Fibroblast of skin of back (primary cell): ENCODE data around the gene XBP1.
A peak's percentile ranks its signal among the peaks of the same experiment; 100 is the strongest.
"Not testable (repeated sequence)": the region's sequence is repeated elsewhere in the genome, so short reads cannot be mapped to it uniquely, and the experiment has no call there.

ENCODE experiments used
- DNase-seq: peaks from one replicate; pipeline ENCODE4 v3.0.0-alpha.2; 2013

Gene XBP1

DNA sequence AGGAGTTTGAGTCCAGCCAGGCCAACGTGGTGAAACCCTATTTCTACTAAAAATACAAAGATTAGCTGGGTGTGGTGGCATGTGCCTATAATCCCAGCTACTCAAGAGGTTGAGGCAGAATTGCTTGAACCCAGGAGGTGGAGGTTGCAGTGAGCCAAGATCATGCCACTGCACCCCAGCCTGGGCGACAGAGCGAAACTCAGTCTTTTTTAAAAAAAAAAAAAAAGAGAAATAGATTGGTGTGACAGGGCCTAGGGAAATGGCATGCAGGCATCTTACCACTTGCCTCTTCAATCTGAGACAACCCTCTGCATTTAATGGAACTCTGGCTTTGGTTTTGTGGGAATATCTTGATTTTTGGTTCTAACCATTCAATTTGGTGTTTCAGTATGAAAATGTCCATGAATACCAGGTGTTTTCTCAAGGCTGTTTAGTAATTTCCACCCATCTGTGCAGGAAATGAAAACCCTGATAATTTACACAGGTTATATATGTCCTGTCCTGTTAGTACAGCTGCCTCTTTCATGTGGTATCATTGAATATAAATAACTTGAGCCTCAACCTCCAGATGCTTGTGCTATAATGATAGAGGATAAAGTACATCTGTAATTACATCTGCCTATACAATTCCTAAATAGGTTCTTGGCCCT is 8.4 kb downstream of the XBP1 start:
- DNase-seq: no peak

DNA sequence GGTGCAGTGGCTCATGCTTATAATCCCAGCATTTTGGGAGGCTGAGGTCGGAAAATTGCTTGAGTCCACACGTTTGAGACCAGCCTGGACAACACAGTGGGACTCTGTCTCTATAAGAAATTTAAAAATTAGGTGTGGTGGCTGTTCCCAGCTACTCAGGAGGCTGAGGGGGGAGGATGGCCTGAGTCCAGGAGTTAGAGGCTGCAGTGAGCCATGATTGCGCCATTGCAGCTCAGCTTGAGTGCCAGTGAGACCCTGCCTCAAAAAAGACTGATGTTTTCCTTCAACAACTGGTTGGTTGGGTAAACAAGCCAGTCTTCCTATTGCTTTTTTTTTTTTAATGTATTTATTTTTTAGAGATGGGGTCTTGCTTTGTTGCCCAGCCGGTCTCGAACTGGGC is 9.2 kb downstream of the XBP1 start:
- no peak for DNase-seq

DNA sequence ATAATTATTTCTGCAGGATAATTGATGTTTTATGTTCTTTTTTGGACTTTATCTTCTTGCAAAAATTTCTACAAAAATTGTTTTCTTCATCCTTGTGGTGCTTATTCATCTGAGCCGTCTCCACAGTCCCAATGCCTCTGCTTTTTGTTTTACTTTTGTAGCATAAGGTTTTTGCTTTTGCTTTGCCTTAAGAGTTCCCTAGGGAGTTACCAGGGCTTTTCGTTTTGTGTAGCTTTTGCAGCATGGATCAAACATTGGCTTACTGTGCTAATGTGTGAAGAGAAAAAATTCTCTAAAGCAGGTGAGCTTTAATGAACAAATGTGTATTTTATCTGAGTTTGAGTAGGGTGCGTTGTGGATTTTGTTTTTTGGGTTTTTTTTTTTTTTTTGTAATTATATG is 11.8 kb downstream of the XBP1 start:
- no peak for DNase-seq

DNA sequence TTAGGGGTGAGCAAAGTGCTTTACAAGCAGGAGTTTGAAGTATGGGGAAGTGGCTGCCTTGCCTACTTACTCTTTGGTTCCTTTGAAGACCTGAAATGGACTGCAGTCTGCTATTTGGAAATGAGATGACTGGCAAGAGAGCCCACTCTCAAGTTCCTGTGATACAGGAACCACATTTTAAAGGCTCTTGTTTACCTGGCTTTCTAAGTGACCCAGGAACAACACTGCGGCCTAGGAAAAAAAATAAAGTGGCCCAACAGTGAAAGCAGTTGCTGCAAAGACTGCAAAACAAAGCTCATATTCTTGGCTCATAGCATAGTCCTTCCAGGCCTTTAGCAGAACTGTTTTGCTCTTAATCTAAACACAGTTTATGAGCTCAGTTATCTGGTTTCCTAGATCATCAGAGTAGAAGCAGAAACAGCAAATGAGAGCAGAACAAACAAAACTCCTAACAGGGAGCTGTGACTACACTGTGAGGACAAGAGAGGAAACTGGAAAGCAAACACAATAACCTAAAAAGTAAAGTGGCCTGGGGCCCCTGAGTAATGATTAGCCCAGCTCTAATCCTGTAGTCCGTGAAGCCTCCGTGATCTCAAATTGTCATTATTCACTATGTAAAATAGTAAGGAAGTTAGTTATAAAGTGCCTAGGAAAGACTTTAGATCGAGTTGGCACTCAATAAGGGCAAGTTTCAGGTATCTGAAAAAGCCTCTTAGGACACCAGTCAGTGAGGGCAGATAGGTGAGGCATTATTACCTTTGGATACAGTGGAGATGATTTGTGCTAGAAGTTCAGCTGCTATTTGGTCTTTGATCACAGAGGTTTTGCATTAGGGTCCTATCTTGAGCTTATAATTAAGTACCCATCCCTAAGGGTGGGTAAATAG is 16.3 kb downstream of the XBP1 start:
- no peak for DNase-seq

DNA sequence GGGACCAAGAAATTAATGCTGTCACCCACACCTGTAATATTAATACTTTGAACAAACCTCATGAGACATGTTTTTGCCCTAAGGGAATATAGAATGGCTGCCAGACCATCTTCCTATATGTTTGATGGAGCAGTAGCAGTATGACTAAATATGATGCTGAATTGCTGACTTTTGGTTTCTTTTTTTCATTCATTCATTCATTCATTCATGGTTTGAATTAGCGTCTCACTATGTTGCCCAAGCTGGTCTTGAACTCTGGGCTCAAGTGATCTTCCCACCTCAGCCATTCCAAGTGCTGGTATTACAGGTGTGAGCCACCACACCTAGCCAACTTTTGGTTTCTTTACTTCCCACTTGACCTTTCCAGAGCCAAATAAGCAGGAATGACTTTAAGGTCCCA is 20.1 kb downstream of the XBP1 start:
- DNase-seq: no peak

DNA sequence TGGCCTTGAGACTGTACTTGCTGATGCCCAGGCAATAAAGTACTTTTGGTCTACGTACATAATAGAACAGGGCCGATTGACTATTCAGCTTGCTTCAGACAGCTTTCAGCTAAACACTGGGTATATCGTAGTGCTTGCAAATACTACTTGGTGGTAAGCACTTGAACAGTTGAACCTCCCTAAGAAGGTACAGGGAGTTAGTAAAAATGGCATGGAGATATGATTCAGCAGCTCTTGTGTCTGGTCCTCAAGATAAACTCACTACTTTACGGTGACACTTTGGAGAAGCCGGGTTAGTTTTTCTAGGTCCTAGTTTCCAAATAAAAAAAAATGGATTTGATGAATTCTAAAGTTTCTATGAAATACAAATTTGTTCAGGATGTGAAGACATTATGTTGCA is 20.5 kb downstream of the XBP1 start:
- DNase-seq: no peak

DNA sequence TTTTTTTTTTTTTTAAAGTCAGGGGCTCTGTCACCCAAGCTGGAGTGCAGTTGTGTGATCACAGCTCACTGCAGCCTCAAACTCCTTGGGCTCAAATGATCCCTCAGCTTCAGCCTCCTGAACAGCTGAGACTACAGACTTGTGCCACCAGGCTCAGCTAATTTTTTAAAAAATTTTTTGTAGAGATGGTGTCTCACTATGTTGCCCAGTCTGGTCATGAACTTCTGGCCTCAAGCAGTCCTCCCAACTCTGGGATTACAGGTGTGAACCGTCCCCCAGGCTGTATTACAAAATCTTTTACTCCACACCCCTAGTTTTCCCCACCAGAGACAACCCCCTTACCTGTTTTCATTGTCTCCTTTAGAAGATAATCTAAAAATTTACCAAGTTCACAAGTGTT is 26.0 kb downstream of the XBP1 start:
- no peak for DNase-seq

DNA sequence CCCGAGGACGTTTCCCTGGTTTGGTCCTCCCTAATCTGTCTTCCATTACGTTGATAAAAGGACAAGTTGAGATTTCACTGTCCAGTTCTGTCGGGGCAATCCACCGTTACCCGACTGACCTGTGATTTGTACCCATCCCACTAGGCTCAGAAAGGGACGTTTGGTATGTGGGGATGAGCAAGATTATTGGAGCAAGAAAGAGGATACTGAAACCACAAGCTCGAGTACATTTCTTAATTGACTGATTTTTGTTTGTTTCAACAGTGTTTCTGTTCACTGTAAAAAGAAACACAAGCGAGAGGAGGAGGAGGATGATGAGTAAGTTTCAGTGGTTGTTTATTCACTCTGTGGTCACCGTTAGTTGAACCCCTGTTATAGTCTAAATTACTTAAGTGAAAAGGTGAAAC is 26.9 kb downstream of the XBP1 start:
- DNase-seq: no peak

DNA sequence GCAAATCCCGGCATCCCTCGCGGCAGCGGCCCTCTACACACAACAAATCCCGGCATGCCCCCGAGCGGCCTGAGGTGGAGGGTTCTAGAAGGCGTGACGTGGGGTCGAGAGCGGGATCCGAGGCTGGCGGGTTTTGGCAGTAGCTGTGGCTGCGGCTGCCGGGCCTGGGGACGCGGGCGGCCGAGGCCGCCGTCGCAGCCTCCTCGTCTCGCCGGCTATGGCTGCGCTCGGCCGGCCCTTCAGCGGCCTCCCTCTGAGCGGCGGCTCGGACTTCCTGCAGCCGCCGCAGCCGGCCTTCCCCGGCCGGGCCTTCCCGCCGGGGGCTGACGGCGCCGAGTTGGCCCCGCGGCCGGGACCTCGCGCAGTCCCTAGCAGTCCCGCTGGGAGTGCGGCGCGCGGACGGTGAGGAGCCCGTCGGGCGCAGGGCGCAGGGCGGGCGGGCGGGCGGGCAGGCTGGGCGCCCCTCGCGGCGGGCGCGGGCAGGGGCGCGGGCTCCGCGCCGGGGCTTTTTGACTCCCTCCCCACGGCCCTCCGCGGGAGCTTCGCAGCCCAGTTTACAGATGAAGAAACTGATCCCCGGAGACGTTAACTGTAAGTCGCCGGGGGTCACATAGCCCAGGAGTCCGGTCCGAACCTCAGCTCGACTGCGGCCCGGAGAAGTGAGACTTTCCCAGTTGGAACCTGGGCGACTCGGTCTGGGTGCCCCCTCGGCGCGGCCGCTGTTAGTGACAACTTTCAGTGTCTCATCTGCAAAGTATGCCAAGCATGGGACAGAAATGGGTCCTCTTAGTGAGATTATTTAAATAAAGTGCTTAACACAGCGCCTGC is 27.5 kb downstream of the XBP1 start, which contains the start of gene CCDC117:
Gene CCDC117 (plus strand): TSS at position 63 of the 828 bp plus-strand sequence. CDS start 155 bp downstream, at position 218.
- peak; percentile 96 for DNase-seq

DNA sequence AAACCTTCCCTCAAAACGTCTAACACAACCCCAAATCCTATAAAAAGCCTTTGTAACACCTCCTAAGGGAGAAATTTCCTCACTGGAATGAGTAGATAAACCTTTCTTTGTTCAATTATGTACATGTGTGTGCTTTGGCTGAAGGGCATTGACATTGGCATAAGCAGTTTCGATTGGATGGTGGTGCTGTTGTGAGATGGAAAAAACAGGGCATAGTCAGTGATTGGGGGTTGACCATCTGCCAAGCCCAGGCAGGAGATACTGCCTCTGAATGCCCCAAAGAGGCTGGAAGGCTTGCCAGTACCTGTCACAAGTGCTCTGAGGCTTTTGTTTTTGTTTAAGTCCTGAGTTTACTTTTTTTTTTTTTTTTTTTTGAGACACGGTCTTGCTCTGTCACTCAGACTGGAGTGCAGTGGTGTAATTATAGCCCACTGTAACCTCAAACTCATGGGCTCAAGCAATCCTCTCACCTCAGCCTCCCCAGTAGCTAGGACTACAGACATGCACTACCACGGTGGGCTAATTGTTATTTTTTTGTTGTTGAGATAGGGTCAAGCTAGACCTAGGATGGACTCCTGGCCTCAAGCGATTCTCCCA is 29.1 kb downstream of the XBP1 start:
- no peak for DNase-seq

DNA sequence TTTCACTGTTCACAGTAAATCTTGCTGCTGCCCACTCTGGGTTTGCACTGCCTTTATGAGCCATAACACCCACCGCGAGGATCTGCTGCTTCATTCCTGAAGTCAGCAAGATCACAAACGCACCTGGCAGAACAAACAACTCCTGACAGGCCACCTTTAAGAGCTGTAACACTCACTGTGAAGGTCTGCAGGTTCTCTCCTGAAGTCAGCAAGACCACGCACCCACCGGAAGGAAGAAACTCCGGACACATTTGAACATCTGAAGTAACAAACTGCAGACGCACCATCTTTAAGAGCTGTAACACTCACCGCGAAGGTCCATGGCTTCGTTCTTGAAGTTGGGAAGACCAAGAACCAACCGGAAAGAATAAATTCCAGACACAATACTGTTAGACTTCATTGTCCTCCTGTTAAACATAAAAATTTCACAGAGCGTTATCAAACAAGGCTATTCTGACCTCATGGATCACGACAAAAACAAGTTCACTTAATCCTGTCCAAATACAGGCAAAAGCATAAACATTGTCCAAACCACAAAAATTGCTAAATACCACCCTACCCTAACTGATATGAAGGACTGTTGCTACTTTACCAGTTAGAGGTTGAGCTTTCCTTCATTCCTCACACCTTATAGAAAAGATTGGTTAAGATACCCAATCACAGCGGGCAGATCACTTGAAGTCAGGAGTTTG is 30.8 kb downstream of the XBP1 start:
- DNase-seq: no peak

DNA sequence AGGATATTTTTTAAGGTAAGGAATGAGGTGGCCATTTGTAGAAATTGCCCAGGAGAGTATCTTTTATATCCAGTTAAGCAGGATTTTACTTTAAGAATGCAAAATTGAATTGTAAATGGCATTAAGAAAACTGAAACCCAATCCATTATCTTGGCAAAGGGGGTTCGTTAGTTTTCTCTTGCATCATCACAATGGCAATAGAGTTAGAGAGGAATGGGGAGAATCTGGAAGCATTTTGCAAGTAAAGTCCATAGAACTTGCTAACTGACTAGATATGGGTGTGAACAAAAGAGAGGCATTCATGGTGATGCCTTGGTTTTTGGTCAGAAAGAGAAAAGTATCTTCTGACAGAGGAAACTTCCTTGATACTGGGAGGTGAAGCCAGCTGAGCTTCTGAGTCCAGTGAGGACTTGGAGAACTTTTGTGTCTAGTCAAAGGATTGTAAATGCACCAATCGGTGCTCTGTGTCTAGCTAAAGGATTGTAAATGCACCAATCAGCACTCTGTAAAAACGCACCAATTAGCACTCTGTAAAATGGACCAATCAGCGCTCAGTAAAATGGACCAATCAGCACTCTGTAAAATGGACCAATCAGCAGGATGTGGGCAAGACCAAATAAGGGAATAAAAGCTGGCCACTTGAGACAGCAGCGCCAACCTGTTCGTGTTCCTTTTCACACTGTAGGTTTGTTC is 31.5 kb downstream of the XBP1 start:
- DNase-seq: no peak

DNA sequence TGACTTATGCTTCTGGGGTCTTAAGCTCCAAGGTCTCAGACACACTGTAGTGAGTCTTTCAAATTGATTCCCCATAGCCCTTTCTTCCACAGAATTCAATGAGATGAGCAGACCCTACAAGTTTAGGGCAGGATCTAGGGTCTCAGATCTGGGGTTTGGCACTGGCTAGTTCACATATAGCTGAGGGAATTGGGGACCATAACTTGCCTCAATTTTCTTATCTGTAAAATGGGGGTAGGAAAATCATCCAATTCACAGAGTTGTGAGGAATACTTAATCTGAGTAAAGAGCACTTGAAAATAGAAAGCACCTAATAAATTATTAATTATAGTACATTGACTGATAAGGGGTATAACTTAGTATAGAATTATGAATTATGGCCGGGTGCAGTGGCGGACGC is 33.7 kb downstream of the XBP1 start:
- no peak for DNase-seq

DNA sequence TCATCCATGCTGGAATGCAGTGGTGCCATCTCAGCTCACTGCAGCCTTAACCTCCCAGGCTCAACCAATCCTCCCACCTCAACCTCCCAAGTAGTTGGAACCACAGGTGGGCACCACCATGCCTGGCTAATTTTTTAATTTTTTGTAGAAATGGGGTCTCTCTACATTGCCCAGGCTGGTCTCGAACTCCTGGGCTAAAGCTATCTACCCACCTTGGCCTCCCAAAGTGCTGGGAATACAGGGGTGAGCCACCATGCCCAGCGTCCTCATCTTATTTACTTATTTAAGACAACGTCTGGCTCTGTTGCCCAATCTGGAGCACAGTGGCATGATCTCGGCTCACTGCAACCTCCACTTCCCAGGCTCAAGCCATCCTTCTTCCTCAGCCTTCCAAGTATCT is 38.4 kb downstream of the XBP1 start:
- DNase-seq: not testable (repeated sequence)

DNA sequence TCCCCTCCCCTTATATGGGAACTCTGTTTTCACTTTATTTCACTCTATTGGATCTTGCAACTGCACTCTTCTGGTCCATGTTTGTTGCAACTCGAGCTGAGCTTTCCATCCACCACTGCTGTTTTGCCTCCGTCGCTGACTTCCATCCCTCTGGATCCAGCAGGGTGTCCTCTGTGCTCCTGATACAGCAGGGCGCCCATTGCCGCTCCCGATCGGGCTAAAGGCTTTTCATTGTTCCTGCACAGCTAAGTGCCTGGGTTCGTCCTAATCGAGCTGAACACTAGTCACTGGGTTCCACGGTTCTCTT is 39.0 kb downstream of the XBP1 start:
- no peak for DNase-seq

DNA sequence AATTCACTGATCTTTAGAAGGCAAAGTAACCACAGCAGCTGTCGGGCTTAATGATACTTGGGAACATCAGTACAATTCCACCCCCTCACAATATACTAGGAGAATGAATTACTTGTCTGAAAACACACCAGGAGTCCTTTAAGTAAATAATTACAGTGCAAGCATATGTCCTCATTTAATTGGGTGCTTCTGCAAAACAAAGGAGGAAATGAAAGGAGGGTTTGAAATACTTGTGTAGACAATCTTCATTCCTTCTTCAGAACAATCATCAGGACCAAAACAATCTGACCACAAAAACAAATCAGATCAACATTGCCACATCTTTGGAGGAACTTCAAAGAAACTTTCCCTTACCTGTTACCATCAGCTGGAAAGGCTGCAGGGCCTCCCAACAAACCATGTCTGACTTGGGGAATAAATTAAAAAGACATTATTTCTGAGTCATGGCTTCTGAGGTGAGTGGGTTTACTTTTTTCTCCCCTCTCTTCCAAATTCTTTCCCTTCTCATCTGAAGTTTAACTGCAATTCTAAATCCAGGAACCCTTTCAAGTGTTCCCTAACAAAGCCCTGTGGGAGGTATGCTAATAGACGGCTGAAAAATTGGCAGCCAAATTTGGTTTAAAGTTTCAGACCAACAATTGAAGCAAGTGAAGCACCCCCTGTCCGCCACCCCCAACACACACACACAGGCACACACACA is 40.4 kb downstream of the XBP1 start:
- DNase-seq: no peak

DNA sequence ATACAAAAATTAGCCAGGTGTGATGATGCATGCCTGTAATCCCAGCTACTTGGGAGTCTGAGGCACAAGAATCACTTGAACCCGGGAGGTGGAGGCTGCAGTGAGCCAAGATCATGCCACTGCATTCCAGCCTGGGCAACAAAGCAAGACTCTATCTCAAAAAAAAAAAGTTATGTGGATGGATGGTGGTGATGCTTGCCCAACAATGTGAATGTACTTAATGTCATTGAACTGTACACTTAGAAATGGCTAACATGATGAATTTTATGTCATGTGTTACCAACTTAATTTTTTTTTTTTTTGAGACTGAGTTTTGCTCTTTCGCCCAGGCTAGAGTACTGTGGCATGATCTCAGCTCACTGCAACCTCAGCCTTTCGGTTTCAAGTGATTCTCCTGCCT is 45.9 kb downstream of the XBP1 start:
- DNase-seq: not testable (repeated sequence)

DNA sequence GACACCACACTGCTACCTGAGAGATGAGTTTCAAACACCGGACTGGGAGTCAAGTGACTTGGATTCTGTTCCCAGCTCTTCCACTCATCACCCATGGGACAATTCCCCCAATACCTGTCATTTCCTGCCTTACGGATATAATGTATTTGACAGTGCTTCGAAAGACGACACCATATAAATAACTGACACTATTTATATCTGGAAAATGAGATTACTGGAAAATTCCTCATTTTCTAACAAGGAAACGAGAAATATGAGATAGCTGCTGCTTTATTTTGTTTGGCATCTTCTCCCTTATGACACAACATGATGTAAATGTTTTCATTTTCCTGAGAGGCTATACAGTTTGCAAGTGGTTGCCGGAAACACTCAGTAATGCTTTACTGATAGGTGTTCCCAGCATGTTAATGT is 49.9 kb downstream of the XBP1 start:
- DNase-seq: peak; percentile 94
